AG09309 (cell line): ENCODE results near the gene GJA10.
"Not testable (repeated sequence)": the region's sequence is repeated elsewhere in the genome, so short reads cannot be mapped to it uniquely, and the experiment has no call there.

Experiments used
- DNase-seq: peaks from one replicate; pipeline ENCODE4 v3.0.0-alpha.2; 2010; ENCODE audit warnings: low read depth
- H3K4me3 ChIP-seq: 2 replicates; pipeline ENCODE4 v1.5.1; 2011; ENCODE audit warnings: mild to moderate bottlenecking, low read depth, low read length, moderate library complexity; ENCODE audit not compliant: control insufficient read depth
- CTCF ChIP-seq: IDR thresholded peaks from 2 replicates; pipeline ENCODE4 v1.5.1; 2011; ENCODE audit warnings: mild to moderate bottlenecking, low read depth, low read length, inconsistent platforms; ENCODE audit not compliant: insufficient read depth, control insufficient read depth; ENCODE audit errors: missing control alignments

Gene GJA10

GRCh38 chr6:89888871-89889270 lies 5.4 kb upstream of the GJA10 start:
- DNase-seq: no peak
- no peak overlapping the region for H3K4me3 ChIP-seq
- TF ChIP-seq CTCF: no peak

GRCh38 chr6:89890845-89891528 lies 3.3 kb upstream of the GJA10 start:
- H3K4me3 ChIP-seq, DNase-seq: not testable (repeated sequence)

- DNase-seq: not testable (repeated sequence)
Measured at GRCh38 chr6:89892577-89892976, 1.7 kb upstream of the GJA10 start.

GRCh38 chr6:89895276-89895874 lies 1.1 kb downstream of the GJA10 start:
- TF ChIP-seq CTCF: no peak
- H3K4me3 ChIP-seq: no peak overlapping the region
- DNase-seq: no peak

More at GRCh38 chr6:89892577-89892976, 1.7 kb upstream of the GJA10 start:
- not testable (repeated sequence) for H3K4me3 ChIP-seq

- DNase-seq, H3K4me3 ChIP-seq: not testable (repeated sequence)
Measured at GRCh38 chr6:89910001-89910901, 16.0 kb downstream of the GJA10 start.

- H3K4me3 ChIP-seq: no peak overlapping the region
- DNase-seq: no peak
- TF ChIP-seq CTCF: no peak
Measured at GRCh38 chr6:89910902-89911240, 16.6 kb downstream of the GJA10 start.

GRCh38 chr6:89916136-89916920 lies 22.1 kb downstream of the GJA10 start:
- TF ChIP-seq CTCF: no peak
- no peak for DNase-seq
- no peak overlapping the region for H3K4me3 ChIP-seq

GRCh38 chr6:89917216-89917615 lies 22.9 kb downstream of the GJA10 start:
- H3K4me3 ChIP-seq: no peak overlapping the region
- no peak for TF ChIP-seq CTCF
- no peak for DNase-seq
